ENCODE data around the gene DOCK2.

The DOCK2 gene

GRCh38 chr5:170008376-170008775 lies 371.3 kb downstream of the DOCK2 start:
- no peaks in the 10 kb centered on the region for H3K4me1 ChIP-seq (ENCODE audit: control insufficient read depth in 1 of 2, insufficient read depth in 1 of 2, low read depth in 1 of 2, low read length in 1 of 2)
- no peak for TF ChIP-seq CTCF (IDR thresholded peaks at IDR 0.05)
- H3K27ac ChIP-seq: no peak overlapping the region
- no peaks in the 10 kb centered on the region for H3K27me3 ChIP-seq
- H3K4me3 ChIP-seq (ENCODE audit: low read depth in 1 of 2, low read length in 1 of 2): no peak overlapping the region
- peaks cover 81% of the 10 kb centered on the region for H3K36me3 ChIP-seq
- H3K9me3 ChIP-seq: no peaks in the 10 kb centered on the region

DNA sequence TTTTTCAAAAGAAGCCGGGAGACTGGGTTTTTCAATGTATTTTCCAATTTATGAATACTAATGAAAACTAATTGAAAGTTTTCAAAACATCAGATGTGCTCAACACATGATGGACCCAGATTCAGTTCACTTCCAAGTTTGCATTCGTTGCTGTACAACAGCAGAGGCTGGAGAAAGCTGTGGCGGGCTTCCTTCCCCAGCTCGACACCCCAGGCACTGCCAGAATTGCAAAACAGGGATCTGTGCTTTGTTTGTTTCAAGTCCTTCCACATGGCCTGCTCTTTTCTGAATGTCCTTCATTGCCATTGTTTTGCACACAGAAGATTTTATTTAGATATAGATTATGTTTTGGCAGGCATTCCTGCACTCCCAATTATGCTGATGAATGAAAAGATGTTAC lies 373.5 kb downstream of the DOCK2 start:
- Histone ChIP-seq H3K4me1 (ENCODE audit: control insufficient read depth in 1 of 2, insufficient read depth in 1 of 2, low read depth in 1 of 2, low read length in 1 of 2) (no peaks in the 10 kb centered on the region), H3K9me3 (no peaks in the 10 kb centered on the region), H3K27ac (no peak overlapping the region), H3K36me3 (peaks cover 79% of the 10 kb centered on the region), H3K27me3 (no peaks in the 10 kb centered on the region), H3K4me3 (ENCODE audit: low read depth in 1 of 2, low read length in 1 of 2) (no peak overlapping the region)
- no peak for TF ChIP-seq CTCF (IDR thresholded peaks at IDR 0.05)

DNA sequence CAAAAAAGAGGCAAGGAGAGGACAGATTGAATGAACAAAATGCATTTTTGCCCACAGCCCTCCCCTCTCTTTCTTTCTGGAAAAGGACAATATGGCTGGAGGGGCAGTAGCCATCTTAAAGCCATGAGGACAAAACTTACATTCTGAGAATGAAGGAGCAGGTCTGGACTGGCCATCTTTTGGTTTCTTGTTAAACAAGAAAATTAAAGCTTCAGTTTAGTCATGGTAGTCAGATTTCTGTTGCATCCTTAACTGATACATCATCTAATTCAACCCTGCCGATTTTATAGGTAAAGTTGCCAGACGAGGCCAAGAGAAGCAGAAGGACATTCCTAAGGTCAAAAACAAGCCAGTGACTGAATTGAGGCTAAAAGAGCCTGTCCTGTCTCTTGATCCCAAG lies 374.7 kb downstream of the DOCK2 start:
- peaks cover 67% of the 10 kb centered on the region for H3K36me3 ChIP-seq

DNA sequence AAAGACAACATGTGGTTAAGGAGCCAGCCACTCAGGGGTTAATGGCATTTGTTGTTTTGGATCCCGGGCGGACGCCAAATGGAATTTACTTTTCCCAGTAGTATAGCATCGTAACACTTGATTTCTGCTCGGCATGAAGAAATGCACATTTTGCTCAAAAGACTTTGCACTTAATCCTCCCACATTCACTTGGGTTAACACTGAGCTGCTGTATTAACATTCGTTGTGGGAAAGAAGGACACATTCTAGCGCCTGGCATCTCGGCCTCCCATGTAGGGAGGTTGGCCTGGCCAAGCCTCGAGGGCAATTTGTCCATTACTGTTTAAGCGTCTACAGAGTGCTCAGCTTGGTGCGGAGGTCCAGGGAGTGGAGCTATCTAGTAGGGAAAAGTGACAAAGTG lies 375.5 kb downstream of the DOCK2 start:
- no peaks in the 10 kb centered on the region for H3K9me3 ChIP-seq
- H3K4me1 ChIP-seq (ENCODE audit: control insufficient read depth in 1 of 2, insufficient read depth in 1 of 2, low read depth in 1 of 2, low read length in 1 of 2): no peaks in the 10 kb centered on the region
- no peak for TF ChIP-seq CTCF (IDR thresholded peaks at IDR 0.05)
- H3K27ac ChIP-seq: no peak overlapping the region
- peaks cover 67% of the 10 kb centered on the region for H3K36me3 ChIP-seq
- H3K4me3 ChIP-seq (ENCODE audit: low read depth in 1 of 2, low read length in 1 of 2): no peak overlapping the region
- H3K27me3 ChIP-seq: no peaks in the 10 kb centered on the region

More for the DNA sequence above, 374.7 kb downstream of the DOCK2 start:
- Histone ChIP-seq H3K9me3 (no peaks in the 10 kb centered on the region), H3K4me3 (ENCODE audit: low read depth in 1 of 2, low read length in 1 of 2) (no peak overlapping the region), H3K27ac (no peak overlapping the region), H3K27me3 (no peaks in the 10 kb centered on the region), H3K4me1 (ENCODE audit: control insufficient read depth in 1 of 2, insufficient read depth in 1 of 2, low read depth in 1 of 2, low read length in 1 of 2) (no peaks in the 10 kb centered on the region)
- no peak for TF ChIP-seq CTCF (IDR thresholded peaks at IDR 0.05)

- no peaks in the 10 kb centered on the region for H3K9me3 ChIP-seq
- peaks cover 87% of the 10 kb centered on the region for H3K36me3 ChIP-seq
- no peak overlapping the region for H3K27ac ChIP-seq
- no peaks in the 10 kb centered on the region for H3K27me3 ChIP-seq
- no peaks in the 10 kb centered on the region for H3K4me1 ChIP-seq (ENCODE audit: control insufficient read depth in 1 of 2, insufficient read depth in 1 of 2, low read depth in 1 of 2, low read length in 1 of 2)
- no peak for TF ChIP-seq CTCF (IDR thresholded peaks at IDR 0.05)
- H3K4me3 ChIP-seq (ENCODE audit: low read depth in 1 of 2, low read length in 1 of 2): no peak overlapping the region
Observed at GRCh38 chr5:170020423-170020822, 383.3 kb downstream of the DOCK2 start.

DNA sequence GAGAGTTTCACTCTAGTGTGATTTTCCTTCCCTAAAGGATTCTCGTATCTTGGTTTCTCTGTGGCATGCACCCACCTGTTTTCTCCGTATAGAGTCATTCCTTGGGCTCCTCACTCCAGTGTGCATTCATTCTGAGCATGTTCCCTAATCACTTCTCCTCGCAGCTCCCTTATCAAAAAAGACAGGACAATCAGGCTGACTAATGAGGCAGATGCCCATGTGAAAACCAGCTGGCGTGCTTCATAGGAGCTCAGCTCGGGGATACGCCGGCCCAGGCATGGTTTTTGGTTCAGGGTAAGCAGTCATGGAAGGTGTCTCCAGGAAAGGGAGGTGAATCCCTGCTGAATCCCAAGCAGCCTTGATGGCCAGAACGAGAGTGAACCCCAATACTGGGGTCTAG lies 384.4 kb downstream of the DOCK2 start:
- Histone ChIP-seq H3K27ac (no peak overlapping the region), H3K36me3 (peaks cover 97% of the 10 kb centered on the region), H3K27me3 (no peaks in the 10 kb centered on the region), H3K4me1 (ENCODE audit: control insufficient read depth in 1 of 2, insufficient read depth in 1 of 2, low read depth in 1 of 2, low read length in 1 of 2) (no peaks in the 10 kb centered on the region), H3K4me3 (ENCODE audit: low read depth in 1 of 2, low read length in 1 of 2) (no peak overlapping the region), H3K9me3 (no peaks in the 10 kb centered on the region)
- TF ChIP-seq CTCF (IDR thresholded peaks at IDR 0.05): no peak
